HG03565 (cell line): ENCODE results near the gene SEC22A.

ENCODE experiments used
- ATAC-seq: cut with Tn5 transposase; IDR thresholded peaks from one replicate; pipeline ENCODE4 v1.9.1; 2021; ENCODE audit warnings: mild to moderate bottlenecking, moderate library complexity; ENCODE audit not compliant: unreplicated experiment

The SEC22A gene

DNA sequence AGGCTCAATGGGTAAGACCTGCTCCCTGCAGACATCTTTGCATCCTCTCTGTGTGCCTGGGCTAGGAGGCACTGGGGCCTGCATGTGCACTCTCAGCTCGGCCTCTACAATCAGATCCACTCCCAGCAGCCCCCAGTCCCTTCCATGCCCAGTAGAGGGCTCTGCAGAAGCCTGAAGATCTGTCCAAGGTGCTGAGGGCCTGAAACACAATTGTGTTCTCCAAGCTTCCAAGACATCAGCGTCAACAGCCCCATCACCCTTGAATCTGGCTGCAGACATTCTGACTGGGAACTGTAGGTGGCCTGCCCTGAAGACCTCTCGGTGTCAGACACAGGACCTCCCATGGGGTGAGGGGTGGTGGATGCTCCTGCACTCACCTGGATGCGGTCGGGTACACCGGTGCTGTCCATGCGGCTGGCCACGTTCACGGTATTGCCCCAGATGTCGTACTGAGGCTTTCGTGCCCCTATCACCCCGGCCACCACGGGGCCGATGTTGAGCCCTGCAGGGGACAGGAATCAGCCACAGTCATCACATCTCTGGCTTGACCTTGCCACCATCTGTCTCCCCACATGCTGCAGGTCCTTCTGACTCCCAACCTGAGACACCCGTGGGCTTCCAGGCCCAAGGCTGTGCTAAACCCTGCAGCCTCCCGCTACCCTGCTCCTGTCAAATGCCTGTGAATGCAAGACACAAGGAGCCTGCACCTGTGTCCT is 84.7 kb downstream of the SEC22A start:
- peak; percentile 53 for ATAC-seq

DNA sequence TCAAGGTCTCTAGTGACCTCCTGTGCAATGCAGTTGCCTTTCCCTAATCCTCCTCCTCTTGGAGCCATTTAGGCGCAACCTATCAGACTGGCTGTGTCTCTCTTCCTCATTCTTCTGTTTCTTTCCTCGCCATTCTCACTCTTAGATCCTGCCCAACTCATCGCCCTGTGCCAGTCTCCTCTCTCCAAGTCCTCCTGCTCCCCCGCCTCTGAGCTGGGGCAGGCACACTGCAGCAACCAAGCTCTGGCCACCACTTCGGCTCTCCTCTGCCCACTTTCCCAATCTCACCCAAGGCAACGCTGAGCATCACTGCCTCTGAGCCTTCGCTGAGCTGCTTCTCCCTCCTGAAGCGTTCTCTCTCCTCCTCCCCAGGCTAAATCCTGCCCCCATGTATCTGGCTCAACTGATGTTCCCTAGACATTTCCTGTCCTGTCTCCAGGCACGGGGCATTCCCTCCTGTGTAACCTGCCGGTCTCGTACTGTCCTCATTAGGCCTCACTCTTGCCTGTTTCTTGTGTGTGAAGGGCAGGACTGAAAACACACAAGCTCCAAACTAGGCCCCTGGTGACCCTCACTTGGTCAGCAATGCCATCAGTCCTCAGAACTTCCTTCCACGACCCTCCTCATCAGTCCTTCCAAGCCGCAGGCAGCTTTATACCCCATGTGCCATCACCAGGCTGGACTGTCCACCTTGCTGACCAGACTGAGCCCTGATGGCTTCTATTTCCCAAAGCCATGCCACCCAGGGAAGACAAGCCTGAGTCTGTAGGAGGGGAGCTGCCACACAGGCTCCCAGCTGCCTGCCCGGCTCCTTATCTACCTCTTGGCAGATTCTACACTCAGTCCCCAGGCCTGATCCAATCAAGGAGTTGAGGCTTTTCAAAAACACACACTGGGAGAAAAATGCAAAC is 85.6 kb downstream of the SEC22A start:
- ATAC-seq, result no peak

DNA sequence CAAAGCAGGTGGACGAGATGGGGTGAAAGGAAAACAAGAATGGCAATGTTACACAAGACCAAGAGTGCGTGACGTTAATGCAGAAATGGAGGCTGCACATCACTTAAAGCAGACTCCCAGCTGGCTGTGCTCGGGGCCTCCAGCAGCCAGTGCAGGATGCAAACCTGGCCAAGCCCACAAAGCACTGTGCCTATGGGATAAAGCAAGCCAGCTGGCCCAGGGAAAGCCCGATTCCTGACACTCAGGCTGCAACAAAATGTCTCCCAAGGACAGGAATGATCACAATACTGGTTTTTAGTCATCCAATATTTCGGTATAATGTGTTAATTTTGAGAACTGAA is 86.2 kb downstream of the SEC22A start:
- ATAC-seq, result no peak

DNA sequence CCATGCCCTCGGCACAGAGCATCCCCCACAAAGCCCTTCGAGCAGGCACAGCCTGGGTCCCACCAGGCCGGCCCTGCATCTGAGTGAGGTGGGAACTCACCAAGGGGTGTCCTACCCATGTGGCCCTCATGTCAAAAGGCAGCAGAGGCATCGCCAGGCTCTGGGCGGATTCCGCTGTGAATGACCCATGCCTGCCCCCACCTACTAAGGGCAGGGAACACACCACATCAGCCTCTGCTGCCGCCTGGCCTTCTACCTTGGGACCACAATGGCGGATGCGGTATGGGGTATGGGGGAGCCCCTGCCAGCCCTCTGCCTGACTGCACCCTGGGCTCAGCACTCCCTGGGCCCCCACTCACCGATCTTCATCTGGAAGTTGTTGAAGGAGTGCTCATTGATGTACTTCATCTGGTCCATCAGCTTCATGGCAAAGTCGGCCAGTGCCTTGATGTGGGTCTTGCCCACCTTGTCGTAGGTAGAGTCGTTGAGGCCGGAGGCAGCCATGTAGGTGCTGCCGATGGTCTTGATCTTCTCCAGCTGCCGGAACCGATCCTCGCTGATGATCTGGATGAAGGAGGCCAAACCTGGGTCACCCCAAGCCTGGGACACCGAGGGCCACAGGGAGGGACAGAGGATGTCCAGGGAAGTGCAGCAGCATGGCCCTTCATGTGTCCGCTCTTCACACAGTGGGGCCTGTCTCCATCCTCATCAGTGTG is 87.8 kb downstream of the SEC22A start:
- no peak for ATAC-seq

DNA sequence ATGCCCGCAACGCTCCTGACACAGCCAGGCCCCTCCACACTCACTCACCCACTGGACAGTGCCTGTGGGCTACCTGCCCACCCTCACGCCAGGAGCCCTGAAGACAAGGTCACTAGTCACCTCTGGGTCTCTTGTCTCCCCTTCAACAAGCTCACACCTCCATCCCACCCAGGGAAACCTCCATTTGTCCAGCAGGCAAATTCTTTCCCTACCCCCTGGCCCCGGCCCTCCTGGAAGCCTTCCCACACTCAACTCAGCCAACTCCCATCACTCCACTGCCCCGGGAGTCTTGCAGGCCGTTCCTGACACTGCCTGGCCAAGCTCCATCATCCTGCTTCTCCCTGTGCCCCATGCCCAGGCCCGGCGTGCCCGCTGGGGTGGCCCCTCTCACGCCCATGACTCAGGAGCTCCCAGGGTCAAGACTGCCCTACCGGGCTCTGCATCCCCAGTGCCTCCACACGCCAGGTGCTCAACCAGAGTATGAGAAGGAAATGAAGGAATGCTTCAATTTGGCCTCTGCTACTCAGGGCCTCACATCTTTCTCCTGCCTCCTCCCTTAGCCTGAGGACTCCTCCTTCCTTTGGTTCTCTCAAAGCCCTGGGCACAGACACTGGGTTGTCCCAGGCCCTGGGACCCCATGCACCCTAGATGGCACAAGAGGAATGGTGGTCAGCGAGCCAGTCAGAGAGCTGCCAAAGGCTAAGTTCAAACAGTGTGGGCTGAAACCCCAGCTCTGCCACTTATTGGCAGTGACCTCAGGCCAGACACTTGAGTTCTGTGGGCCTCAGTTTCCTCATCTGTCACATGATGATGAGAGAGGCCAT is 88.6 kb downstream of the SEC22A start:
- ATAC-seq, result no peak

DNA sequence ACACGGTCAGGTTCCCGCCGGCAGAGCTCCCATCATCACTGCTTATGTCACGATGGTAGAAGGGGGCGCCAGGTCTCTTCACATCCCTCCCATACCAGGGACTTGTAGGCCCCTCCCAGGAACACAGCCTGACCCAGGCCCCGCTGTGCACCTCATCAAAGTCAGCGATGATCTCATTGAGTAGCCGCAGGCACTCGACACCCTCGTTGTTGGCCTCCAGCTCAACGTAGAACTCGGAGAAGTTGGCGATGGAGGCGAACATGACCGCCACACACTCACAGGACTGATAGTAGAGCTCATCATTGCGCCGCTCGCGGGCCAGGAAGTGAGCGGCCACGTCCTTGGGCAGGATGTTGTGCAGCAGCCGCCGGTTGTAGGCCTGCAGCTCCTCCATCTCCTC is 89.2 kb downstream of the SEC22A start:
- ATAC-seq, result no peak

DNA sequence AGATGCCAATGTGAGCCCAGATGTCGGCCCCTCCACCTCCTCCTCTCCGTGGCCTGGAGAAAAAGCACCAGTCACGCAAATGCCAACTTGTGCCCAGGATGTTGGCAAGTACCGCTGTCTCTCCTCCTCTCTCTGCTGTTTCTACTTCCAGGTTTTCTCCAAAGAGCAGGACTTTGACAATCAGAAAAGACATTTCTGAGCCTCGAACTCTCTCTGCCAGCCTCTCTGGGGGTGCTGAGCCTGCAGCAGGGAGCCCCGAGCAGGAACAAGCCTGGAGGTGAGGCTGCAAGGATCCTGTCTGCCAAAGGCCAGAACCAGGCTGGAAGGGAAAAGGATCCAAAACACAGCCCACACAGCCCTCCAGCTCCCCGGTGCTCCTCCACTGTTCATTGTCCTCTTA is 89.7 kb downstream of the SEC22A start:
- no peak for ATAC-seq

DNA sequence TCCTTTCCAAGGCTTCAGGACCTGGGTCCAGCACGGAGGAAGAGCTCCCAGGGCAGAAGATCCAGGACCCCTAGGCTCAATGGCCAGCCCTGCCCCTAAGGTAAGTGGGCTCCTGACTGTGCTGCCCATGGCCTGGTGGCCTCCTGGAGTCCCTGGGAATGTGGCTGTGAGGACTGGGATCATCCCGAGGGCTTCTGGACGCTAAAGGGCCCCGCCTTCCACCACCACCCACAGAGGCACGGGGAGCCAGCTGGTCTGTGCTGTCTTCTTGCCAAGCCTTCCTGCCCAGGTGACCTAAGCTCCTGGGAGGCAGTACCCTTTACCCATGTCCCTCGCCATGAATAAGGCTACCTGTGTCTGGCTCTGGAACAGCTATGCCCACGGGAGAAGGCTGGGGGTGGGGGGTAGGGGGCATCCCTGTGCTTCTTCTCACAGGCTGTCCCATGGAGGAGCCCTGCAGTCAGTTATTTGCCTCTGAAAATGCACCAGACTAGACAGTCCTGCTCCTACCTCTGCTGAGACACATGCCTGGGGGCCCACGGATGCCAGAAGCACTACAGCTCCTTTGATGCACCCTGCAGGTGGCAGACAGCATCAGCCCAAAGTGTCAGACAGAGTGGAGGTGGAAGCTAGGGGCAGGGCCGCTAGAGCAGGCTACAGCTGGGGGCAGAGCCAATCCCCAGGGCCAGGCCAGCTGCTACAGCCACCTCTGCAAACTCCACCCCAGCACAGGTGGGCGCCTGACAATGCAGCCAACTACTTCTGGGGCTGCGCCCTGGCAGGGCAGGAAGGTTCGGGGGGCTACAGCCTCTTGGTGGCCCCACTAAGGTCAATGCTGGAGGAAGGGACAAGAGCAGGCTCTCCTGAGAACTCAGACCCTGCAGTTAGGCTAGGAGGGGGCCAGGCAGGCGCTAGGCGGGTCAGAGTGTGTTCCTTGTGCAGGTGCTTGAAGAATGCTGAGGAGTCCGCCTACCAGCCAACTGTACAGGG is 90.9 kb downstream of the SEC22A start:
- no peak for ATAC-seq

DNA sequence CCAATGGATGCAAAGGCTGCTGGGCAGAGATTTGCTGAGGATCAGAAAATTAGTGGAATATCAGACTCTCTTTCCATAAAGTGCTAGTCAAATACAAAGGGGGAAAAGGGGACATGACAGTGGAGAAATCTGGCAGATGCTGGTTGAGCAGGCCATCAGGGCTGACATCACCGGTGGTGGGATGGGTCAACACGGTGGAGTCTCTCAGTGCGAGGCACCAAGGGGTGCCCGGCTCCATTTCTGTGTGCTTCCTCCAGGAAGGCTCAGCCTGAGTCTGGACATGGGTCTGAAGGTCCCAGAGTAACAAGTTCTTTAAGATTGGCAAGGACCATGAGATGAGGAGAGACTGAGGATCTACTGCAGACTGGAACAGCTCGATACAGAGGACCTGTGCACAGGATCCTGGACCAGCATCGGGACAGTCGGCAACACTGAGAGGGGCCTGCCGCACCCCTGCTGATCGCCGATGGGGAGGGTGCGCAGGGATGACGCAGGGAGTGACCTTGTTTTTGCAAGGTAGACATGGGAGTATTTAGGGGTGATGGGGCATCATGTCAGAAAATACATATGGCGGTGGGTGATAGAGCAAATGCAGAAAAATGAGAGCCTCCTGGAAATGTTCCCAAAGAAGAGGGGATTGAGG is 92.7 kb downstream of the SEC22A start:
- no peak for ATAC-seq

DNA sequence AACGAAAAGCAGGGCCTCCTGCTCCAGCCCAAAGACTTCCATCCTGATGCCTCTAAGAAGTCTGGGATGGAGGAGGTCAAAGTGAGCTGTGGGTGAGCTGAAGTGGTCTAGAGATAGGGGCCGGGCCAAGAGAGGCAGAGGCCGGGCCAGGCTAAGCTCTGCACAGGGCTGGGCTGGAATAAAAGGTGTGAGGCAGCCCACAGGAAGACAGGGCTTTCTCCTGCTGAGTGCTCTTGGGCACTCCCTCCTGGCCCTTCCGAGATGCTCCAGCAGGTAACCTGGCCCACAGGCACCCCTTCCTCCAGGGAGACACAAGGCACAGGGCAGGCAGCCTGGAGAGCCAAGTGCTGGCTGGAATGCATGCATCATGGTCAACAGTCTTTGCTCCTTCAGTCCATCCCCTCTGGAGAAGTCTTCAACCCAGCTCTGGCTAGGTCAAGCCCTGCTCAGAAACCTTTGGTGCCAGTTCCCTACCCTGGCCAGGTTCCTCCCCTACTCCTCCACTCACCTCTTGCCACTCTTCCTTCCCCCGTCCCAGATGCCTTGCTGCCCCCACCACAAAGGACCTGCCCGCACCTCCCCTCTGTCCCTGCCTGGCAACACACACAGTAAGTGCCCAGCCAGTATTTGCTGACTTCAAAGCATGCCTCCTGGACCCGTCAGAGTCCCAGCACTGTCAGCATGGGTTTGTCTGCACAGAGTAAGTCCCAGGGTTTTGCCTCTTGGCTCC is 93.6 kb downstream of the SEC22A start:
- no peak for ATAC-seq

DNA sequence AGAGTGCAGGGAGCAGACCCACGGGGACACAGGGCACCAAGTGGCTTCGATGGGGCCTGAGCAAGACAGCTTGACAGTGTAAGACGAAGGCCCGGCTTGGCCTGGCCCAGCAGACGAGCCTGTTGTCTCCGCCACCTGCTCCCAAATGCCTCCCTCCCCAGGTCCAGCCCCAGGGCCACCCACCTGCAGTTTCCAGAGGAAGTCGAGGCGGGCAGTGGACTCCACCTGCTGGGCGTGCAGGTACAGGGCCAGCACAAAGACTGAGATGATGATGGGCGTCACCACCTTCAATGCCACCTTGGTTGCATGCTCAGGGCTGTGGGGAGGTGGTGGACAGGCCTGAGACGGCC is 94.1 kb downstream of the SEC22A start:
- ATAC-seq, result no peak

DNA sequence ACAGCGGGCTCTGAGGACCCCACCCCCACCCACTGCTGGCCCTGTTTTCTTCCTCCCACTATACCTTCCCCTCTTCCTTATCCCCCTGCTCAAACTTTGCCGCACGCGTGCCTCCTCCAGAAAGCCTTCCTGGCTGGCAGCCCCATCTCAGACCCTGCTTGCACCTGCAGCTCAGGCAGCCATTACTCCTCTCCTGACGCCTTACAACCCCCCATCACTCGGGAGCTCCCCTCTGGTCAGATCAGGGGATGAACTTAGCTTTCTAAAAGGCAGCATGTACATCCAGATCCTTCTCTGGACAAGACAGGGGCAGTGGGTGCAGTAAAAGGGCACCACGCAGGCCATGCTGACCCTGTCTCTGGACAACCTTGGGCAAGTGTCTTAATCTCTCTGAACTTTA is 94.5 kb downstream of the SEC22A start:
- ATAC-seq, result no peak

DNA sequence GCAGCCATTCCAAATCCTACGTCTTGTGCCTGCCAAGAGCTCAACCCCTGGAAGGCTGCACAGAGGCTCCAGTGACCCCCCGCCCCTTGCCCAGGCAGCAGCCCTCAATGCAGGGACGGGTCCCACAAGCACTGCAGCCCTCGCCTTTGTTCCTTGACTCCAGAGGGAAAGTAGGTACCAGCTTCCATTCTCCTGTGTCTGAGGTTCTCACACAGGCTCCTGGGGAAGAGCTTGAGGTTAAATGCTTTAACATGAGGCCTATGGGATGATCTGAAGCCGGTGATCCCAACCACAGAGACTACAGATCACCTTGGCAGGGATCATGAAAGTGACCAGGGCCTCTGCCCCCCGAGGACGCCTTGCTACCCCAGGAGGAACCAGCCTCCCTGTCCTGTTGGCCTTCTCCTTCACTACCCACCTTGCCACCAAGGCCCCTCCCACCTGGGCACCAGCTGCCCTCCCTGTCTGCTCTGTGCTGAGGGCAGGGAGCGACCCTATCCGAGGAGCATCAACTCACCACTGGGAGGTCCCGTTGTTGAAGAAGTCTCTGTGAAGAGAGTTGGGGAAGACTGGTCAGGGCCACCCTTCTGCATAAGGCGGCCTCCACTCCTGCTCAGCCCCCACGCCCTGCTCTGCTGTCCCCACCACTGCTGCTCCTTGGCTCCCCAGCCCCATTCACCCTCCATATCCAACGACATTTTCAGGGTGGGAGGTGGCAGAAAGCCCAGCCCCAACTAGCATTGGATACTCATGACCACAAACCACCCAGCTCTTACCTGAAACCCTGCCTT is 95.3 kb downstream of the SEC22A start:
- ATAC-seq, result no peak

DNA sequence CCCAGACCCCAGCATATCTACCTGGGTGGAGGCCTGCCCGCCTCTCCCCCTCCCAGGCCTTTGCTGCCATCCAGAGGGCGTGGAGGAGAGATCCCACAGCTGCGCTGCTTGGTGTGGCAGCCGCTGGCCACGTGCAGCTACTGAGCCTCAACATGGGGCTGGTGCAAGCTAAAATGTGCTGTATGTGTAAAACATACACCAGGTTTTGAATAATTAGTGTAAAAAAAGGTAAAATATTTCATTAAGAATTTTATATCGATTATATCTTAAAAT is 95.8 kb downstream of the SEC22A start:
- no peak for ATAC-seq

DNA sequence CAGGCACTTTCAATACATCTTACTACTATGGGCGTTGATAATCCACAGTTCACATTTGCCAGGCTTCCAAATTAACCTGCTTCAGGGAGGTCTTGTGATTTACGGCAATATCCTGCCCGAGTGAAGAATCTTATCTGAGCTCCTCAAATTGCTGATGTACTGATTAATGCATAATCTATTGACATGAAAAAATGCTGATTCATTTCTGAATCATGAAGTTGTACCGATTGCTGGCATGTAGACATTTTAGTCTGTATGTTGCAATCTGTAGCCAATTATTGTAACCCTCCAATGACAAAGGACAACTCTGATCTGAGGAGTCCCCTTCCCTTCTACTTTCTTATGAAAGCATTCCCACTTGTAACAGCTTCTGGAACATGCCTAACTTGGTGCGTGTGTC is 97.2 kb downstream of the SEC22A start:
- no peak for ATAC-seq

DNA sequence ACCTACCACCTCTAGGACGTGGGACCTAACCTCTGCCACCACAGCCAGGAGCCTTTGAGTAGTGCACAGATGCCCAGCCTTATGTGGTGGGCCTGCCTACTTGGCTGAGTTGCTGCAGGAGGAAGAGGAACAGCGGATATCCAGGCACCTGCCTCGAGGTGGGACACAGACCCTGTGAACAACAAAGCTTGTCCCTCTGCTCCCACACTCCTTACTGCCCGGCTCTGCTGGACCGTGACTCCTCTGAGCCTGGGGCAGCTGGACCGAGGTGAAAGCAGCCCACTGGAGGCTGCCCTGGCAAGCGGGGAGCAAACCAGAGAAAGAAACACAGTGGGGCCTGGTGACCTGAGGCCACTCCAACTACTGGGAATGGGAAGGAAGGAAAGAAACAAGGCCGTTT is 97.8 kb downstream of the SEC22A start:
- ATAC-seq, result no peak

DNA sequence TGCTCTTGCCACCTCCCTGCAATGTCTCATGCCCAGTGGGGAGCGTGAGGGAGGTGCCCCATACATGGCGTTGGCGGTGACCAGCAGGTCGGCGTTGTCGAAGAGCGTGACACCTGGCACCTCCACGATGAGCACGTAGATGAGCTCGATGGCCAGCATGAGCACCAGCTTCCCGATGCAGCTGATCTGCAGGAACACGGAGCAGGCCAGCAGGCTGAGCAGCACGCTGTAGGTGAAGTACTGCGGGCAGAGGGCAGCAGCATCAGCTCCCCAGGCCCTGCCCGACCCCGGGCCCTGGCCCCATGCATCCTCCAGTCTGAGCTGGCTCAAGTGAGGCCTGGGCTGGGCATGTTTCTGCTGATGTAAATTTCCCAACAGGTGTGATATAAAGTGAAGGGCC is 98.3 kb downstream of the SEC22A start:
- no peak for ATAC-seq

DNA sequence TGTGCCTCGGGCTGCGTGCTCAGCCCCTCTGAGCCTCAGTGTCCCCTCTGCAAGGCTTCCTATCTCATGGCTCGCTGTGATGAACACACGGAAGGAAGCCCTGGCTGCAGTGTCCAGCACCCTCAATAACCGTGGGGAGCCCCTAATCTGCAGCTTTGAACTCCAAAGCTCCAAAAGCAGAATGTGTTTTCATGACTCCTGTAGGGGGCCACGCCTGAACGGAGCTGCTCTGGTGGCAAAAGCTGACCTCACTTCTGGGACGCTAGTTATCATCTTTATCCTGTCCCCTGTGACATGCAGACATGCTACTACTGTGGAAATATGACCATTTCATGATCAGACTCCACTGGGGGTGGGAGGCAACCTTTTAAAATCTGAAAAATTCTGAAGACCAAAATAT is 98.8 kb downstream of the SEC22A start:
- ATAC-seq, result no peak
